HG03095 (cell line): ENCODE measurements around the gene UBXN11.

Experiments used
- ATAC-seq: cut with Tn5 transposase; IDR thresholded peaks from one replicate; pipeline ENCODE4 v1.9.1; 2021; ENCODE audit warnings: moderate library complexity; ENCODE audit not compliant: unreplicated experiment

UBXN11 gene

DNA sequence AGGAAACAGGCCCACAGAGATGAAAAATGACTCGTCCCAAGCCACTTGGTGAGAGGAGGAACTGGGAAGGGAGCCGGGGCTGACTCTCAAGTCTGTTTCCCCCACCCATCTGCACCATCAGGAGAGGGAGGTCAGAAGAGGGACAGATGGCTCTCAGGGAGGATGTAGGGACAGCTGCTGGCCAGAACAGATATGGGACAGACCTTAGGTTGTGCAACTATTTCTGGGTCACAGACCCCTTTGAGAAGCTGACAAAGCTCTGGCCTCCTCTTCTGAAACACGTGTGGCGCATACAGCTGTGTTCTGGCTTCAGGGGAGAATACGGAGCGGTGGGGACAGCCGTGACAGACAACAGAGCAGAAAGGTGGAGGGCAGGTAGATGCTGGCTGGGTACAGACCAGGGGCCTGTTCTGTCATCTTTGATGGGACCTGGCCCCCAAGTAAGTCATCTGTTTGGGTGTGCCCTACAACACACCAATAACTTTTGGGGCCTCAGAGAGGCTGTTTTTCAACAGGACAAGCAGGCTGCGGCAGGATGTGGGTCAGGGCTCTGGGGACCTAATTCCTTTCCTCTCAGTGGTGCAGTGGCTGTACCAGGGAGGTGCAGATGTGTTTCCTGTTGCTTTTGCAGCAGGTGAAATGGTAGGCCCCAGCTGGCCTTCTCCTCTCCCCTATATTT is 19.3 kb downstream of the UBXN11 start:
- ATAC-seq = peak; percentile 40

DNA sequence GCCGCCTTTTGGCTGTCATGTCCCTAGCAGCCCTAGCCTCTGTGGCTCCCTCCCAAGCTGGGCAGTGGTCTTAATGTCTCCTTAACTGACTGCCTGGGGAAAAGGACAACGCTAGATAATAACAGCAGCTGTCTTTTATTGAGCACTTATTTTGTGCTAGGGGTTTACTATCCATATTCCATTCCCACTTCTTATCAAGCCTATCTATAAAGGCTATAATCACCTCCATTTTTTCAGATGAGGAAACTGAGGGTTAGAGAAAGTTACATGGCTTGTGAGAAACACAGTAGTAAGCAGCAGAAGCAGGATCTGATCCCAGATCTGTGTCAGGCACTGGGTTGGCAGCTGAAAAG is 20.4 kb downstream of the UBXN11 start:
- ATAC-seq = no peak

DNA sequence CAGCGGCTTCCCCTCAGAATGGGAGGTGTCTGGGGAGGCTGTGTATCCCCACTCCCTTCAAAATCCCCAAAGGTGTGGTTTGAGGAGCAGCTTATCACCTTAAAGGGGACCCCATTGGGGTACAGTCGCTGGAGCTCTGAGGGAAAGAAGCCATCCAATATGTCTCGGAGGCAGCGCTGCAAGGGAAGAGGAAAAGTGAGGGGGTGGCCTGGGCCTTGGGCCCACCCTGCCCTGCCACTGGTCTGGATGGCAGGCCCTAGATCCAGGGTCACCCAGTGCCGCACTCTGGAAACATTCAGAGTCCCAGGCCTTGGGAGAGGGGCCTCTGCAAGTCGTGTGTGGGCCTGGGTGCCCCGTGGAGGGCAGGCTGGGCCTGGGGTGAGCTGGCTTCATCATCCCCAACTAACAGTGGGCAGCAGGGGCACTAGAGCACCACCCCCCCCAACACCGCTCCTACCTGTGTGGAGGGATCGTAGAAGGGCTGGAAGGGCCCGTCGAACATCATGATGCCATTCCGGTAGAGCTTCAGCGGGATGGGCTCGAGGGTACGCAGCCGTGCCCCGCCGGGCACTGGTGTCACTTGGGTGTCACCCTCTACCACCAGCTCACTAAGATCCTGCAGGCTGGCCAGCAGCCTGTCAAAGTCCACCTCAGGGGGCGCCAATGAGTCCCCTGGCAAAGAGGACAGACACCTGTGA is 20.9 kb downstream of the UBXN11 start:
- ATAC-seq = no peak

DNA sequence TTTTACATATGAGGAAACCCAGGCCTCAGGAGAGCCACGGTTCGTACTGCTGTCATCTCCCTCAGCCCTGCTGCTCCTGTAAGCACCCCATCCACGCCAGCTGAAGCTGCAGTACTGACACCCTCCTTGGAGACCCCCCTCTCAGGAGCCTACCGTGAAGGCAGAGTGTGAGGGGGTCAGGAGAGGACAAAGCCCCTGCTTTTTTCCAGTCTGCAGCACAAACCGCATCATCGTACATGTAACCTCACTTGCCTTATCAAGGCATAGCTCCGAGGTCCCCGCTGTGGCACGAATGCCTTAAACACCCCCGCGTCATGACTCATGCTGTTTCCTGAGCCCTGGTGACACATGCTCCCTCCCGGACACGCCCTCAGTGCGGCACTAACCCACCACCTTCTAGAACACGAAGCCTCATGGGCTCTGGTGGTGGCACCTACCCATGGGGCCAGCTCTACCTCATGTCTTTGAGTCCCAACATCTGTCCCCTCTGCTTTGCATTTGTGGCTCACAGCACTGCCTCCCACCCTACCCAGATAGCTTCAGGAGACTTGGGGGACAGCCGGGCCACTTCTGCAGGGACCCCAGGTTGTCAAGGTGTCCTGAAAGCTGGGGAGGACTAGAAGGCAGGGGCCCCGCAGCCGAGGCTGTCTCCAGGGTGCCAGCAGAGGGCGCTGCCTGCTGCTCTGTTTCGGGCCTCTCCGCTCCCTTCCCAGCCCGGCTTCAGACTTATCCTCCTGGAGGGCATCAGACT is 21.7 kb downstream of the UBXN11 start:
- ATAC-seq = no peak

DNA sequence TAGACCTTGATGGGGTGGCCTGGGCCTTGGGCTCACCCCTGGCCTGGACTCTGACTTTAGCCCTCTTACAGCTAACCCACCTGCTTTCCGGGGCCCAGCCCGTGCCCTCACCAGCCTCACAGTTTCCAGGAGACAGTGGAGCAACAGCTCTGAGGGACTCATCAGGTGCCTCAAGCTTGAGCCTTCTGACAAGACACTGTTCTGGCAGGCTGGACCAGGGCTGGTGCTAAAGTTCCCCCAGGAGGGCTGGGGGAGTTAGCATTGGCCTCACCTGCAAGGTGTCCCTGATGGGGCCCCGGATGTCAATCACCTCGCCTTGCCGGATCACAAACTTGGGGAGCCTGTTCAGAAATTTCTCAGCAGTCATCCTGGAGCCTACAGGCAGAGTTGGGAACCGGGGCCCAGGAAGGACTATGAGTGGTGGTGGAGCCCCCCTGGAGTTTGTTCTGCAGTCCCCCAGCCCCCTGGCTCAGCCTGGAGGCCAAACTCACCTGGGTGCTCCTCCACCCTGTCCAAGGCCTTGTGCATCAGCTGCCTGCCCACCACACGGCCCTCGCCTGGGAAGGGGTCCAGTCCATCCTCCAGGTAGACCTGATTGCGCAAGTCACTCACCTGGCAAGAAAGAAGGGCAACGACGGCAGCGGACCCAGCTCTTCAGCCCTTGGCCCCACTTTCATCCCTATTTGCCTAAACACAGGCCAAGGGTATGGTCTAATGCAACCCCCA is 22.4 kb downstream of the UBXN11 start:
- no peak for ATAC-seq

DNA sequence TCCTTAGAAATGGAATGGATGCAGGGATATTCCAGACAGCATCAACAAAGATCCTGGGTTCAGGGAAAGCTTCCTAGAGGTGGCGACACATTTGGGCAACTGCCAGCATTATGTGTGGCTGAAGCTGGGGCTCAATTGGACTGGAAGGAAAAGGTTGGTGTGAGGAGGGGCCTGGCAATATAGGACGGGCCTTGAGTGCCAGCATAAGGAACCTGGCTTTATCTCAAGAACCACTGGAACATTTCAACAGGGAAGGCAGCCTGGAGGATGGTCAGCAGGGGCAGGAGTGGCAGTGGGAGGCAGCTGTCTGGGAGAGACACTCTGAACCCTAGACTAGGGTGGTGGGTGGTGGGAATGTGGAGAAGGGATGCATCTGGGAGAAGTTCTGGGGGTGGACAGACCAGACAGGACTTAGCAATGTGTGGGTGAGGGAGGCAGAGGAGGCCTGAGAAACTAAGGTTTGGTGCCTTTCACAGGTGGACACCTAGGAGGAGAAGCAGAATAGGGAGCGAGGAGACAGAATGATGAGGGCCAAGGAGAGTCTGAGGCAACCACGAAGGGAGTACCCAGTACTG is 23.1 kb downstream of the UBXN11 start:
- ATAC-seq = no peak

DNA sequence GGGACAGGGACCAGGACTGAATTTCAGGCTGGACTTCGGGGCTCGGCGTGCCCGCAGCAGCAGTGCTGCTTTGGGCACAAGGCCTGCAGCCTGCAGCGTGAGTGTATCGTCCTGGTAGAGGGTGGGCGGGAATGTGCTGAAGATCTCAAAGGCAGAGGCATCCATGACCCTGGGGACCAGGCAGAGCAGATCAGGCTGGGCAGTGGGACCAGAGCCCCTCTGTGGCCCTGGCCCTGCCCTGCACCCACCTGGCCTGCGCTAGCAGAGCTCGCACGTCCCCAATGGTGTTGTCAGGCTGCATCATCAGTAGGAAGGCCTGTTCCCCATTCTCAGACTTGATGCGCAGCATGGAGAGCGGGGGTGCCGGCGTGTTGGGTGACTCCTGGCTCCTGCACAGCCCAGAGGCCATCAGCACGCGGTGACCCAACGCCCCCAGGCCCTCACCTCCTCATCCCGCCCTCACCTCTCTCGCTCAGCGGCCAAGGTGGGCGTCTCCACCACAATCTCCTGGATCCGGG is 24.0 kb downstream of the UBXN11 start:
- ATAC-seq = no peak

DNA sequence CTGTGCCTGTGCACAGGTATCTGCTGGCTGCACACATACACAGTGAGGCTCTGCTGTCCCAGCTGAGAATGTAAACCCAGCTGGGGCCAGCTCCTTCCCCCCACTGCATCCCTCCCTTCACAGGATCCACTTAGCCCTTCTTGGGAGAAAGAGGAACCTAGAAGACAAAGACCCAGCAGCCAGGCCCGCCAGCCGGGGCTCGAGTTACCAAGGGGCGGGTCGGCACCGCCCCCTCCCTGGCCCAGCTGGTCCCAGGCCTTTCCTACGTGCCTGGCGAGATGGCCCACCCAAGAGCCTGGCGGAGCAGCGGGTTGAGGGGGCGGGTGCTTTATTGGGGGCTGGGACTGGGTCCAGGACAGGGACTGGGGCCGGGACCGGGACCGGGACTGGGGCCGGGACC is 24.5 kb downstream of the UBXN11 start:
- ATAC-seq = no peak

DNA sequence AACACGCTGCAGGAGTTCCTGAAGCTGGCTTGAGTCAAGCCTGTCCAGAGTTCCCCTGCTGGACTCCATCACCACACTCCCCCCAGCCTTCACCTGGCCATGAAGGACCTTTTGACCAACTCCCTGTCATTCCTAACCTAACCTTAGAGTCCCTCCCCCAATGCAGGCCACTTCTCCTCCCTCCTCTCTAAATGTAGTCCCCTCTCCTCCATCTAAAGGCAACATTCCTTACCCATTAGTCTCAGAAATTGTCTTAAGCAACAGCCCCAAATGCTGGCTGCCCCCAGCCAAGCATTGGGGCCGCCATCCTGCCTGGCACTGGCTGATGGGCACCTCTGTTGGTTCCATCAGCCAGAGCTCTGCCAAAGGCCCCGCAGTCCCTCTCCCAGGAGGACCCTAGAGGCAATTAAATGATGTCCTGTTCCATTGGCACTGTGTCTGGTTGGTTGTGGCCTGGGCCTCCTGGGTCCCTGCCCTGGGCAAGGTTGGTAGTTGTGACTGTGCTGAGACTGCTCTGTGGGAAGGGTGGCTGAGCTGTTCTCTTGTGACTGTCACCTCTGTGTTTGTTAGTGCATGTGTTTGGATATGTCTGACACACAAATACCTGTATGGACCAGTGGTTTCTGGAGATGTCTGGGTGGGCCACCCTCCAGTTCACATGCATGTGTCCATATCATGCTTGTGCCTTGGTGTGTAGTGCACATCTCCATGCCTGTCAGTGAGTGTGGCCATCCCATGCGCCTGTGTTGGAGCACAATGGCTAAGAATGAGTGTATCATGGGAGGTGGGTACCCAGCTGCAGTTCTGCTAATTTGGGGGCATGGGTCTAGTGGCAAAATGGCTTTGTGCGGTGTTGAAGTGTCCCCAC is 25.1 kb downstream of the UBXN11 start:
- ATAC-seq = no peak

DNA sequence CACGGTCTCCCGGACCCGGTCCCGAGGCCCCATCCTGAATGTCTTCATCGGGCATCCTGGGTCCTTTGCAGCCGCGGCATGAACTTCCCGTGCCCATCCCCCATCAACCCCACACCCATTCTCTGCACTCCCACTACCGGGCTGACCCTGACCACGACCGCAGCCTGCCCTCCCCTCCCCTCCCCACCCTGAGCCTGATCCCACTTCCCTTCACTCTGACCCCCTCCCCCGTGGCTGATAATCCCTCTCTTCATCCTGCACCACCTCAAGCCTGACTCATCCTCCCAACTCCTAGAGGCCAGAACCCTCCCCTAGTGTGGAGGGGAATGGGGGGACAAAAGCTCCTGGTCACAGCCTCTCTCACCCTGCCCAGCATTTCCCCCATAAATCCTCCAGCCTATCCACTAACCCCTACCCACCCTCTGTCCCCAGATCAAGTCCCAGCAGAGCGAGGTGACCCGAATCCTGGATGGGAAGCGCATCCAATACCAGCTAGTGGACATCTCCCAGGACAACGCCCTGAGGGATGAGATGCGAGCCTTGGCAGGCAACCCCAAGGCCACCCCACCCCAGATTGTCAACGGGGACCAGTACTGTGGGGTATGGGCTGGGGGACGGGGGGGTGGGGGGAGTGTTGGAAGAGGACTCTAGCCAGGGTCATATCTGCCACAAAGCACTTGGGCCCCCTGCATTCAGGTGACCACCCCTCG is 25.9 kb downstream of the UBXN11 start:
- no peak for ATAC-seq

DNA sequence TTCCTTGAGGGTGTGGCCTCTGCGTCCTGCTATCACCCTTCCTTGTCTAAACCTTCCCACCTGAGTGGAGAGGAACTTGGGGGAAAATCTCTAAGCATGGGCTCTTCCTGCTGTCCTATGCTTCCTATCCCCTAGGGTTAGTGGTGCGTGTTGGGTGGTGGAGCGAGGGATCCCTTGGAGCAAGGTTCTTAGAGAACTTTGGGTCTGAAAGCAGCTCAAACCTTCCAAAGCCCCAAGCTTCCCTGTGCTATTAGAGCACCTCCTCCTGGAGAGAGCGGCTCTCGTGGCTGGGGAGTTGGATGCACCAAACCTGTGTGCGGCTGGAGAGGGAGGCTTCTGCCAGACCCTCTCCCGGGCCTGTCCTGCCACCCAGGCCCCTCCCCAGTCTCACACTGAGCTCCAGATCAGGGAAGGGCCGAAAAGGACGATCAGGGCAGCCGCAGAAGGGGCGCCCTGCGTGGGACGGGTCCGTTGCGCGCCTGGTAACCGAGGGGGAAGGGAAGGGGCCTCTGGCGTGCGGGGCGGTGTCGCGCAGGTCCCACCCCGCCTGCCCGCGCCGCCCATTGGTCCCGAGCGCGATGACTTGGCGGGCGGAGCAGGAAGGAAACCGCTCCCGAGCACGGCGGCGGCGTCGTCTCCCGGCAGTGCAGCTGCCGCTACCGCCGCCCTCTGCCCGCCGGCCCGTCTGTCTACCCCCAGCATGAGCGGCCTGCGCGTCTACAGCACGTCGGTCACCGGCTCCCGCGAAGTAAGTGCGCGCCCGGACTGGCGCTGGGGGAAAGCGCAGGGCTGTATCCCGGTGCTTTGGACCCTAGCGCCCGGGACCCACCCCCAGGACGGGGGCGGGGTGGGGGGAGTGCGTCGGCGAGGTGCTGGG is 26.7 kb downstream of the UBXN11 start, which contains the start of gene SH3BGRL3:
Gene SH3BGRL3, plus strand, starts transcription at position 631 of the 877 bp plus-strand sequence. Its CDS starts 70 bp downstream, at position 701.
- ATAC-seq = peak; percentile 65

DNA sequence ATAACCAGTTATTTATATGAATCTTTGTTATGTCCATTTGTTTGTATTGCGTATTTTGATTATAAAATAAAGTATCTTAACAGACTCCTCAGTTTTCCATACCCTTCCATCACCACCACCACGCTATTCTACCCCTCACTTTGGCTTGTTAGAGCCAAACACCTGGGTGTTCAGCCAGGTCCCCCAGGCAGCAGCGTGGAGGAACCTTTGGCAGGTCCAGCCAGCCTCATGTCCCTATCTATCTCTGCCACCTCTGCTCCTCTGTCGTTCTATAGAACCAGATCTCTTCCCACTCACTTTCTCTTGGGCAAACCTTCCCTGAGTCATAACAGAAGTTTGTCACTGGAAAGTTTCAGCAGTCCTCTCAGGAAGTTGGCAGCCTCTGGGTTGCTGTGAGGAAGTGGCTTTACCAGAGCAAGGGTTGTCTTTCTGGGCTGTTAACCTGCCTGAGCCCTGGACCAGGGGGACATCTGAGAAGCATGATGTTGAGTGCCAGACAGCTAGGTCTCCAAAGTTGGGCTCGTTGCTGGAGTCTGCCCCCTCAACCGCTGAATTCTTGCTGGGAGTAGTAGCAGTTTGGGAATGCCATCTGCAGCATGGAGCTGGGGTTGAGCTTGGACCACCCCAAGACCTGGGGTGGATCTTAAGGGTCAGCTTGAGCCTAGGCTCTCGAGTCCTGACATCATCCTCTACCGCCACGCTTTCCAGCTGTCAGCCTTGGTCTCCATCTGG is 27.5 kb downstream of the UBXN11 start:
- ATAC-seq = no peak

DNA sequence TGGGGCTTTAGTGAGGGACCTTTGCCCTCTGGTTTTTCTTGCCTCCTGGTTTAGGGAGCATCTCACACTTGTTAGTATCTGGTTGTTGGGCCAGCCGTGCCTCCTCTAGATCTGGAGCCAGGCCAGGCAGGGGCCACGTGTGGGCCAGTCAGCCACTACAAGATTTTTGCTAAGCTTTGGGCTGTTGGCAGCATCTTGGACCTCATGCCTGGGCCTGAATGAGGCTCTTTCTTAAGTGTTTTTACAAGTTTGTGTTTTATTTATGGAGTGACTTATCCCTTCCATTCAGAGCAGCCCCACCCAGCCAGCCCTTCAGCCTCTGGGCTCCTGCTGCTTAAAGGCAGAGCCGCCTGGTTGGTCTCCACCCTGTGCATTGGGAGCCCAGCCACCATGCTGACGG is 28.1 kb downstream of the UBXN11 start:
- ATAC-seq = no peak

DNA sequence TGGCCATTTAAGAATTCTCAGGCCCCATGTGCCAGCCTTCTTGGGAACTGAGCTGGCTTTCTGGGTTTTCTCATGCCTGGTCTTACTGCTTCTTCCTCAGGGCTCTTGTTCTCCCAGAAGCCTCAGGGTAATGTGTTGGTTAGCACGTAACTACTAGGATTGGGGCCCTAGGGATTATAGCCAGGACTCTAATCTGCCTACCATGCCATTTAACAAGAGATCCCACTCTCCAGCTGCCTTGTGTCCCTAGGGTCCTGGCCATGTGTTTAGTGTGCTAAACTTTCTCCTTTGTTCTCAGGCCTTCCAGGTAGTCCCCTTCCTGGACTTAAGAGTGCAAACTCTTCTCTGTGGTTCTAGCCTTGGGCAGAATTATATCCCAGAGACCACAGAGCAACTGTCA is 28.7 kb downstream of the UBXN11 start:
- ATAC-seq = no peak

DNA sequence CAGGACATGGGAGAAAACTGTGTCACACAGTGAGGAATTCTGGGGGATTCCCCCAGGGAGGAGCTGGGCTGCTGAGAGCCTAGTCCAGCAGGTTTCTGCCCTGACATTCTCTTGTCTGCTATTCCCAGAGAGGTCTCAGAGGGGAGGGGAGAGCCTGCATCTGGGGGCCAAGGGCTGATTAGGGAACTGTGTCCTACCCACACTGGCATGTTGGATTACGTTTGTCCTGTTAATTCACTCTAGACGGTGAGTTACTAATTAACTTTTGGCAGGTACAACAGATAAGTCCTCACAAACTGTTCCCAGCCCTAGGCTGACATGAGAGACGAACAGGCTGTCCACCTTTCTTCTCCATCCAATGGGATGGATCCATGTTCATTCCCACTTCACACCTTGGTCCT is 29.2 kb downstream of the UBXN11 start:
- ATAC-seq = no peak

DNA sequence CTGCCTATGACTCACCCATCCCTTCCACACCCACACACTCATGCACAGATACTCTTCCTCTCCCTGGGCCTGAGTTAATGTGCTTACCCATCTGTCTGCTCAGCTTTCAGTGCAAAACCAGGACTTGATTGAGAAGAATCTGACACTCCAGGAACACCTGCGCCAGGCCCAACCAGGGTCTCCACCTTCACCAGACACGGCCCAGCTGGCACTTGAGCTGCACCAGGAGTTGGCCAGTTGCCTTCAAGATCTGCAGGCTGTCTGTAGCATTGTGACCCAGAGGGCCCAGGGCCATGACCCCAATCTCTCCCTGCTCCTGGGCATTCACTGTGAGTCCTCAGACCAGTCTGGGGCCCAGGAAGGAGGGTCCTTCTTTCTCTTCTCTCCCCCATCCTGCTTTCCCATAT is 30.0 kb downstream of the UBXN11 start:
- ATAC-seq = no peak

DNA sequence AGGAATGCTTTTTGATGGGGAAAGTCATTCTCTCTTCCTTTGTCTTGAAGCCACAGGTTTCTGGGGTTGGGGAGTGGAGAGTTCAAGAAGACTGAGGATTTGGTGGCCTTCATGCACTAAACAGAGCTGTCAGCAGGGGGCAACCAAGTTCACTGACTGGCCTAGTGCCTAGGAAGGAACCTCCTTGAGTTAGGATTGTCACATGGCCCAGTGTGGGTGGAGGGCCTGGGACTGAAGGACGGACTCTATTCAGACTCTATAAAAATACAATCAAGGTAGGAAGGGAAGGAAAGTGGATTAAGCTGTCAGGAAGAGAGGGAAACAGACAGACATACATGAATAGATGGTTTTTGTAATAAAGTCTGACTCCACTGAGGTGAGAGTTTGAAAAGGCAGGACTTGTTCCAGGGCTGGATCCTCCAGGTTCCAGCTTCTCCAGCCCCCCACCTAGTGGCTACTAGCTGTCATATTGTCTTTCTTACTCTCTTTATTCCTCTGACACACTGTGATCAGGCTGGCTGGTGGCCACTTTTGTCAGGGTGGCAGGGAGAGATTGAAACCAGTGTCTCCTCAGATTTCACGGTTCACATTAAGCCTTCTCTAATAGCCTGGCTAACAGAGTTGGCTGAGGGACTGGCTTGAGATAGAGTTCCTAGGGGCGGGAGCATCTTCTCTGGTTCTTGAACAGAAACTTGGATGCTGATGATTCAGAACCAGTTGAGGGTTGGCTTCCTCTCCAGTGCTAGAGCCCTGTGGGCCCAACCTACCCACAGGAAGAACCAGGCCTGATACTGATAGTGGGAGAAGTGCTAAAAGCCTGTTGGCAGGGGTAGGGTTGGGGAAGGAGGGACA is 30.6 kb downstream of the UBXN11 start:
- ATAC-seq = no peak
